Activated CD4-positive, alpha-beta memory T cell treated with anti-CD3 and anti-CD28 coated beads, Interleukin-2, amount 10 ng/mL, durations not matched to agents 7 days and 5 days (primary cell): ENCODE measurements around the gene IL1RN. TPM values are rescaled to one million over a fixed set of nuclear protein-coding genes. Genes with fewer than 3 reads are reported as not detected.

Experiments
- CTCF ChIA-PET: fragments of 350-600 bp; sonication (Branson Sonifier 250); formaldehyde crosslinking; loops from one replicate; lab custom pipeline; 2021; ENCODE audit warnings: antibody characterized with exemption, inconsistent platforms; lab: Charles Lee
- POLR2A ChIA-PET: fragments of 350-600 bp; sonication (Branson Sonifier 250); formaldehyde crosslinking; loops from one replicate; lab custom pipeline; 2021; ENCODE audit warnings: antibody characterized with exemption; lab: Charles Lee
- DNase-seq: peaks from one replicate; pipeline ENCODE4 v3.0.0-alpha.2; 2020
- H3K27ac Mint-ChIP-seq: one replicate; pipeline ENCODE4 v1.8.0; 2021; ENCODE audit warnings: mild to moderate bottlenecking, mixed read lengths
- H3K27me3 Mint-ChIP-seq: one replicate; pipeline ENCODE4 v1.8.0; 2021; ENCODE audit warnings: mixed read lengths
- H3K36me3 Mint-ChIP-seq: one replicate; pipeline ENCODE4 v1.8.0; 2021; ENCODE audit warnings: low read depth, mixed read lengths
- H3K4me1 Mint-ChIP-seq: one replicate; pipeline ENCODE4 v1.8.0; 2021; ENCODE audit warnings: mixed read lengths
- H3K4me3 Mint-ChIP-seq: one replicate; pipeline ENCODE4 v1.8.0; 2021; ENCODE audit warnings: mild to moderate bottlenecking, mixed read lengths
- H3K9me3 Mint-ChIP-seq: one replicate; pipeline ENCODE4 v1.8.0; 2021; ENCODE audit warnings: mixed read lengths
- total RNA-seq, 2 experiments: library from RNA; stranded (reverse); gene quantifications; one replicate each; pipeline ENCODE4 v1.2.3, GENCODE V29; 2021

The IL1RN gene
- total RNA-seq, 2 experiments from 2014 or later: 2.6 to 3.3 TPM

DNA sequence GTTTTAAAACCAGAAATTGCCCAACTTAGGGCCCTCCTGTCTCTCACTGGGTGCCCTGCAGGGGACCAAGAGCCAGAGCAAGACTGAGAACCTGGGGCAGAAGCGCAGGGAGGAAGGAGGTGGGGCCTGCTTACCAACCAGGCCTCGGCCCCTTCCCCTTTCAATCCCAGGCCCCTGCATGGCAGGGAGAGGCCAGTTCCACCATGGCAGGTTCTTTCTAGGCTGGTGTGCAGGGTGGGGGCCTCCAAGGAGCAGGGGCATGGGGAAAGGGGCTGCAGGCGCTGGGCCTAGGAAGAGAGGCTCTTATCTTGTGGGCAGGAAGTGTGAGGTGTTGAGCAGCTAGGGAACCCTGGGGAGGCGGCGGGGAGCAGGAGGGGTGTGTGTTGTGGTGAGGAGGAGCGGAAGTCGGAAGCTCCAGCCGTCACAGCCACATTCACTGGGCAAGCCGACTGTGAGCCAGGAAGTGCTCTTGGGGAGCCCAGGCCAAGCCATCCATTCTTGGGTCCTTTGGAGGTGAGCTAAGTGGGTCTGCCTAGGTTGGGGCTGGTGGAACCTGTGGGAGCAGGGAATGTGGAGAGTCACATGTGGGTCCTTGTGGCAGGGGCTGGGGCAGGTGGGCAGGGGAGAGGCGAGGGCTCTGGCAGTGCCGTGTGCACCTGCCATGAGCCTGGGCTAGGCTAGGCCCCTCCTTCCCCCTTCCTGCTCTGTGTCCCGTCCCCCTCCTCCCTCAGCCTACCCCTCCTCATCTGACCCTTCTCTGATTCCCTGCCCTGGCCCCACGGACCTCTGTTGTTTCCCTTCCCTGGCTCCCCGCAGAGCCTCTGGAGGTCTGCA, 46.4 kb downstream of the IL1RN start, which contains the start of gene PSD4:
Gene PSD4 (plus strand): TSS at position 430 of the 834 bp plus-strand sequence. CDS start 8,486 bp downstream, outside the sequence.
- Mint-ChIP-seq H3K36me3 (peaks cover 68% of the 10 kb centered on the region), H3K4me1 (peaks cover 73% of the 10 kb centered on the region), H3K27me3 (no peaks in the 10 kb centered on the region), H3K4me3 (peak within 1 kb of the TSS; percentile 80), H3K27ac (peak within 1 kb of the TSS; percentile 85), H3K9me3 (peaks cover 5% of the 10 kb centered on the region)
- ChIA-PET POLR2A (interaction anchor here (0.7 to 5.5 kb wide), 18 partner anchors 9 to 90 kb away, joined by 3 to 108 read pairs (median 11); no protein-coding TSS in a partner anchor), CTCF (interaction anchor here (0.9 to 7.9 kb wide), 15 partner anchors 10 to 548 kb away, joined by 3 to 136 read pairs (median 4); no protein-coding TSS in a partner anchor)
- peak; percentile 95 for DNase-seq

- H3K27me3 Mint-ChIP-seq: no peaks in the 10 kb centered on the region
- H3K9me3 Mint-ChIP-seq: peaks cover 5% of the 10 kb centered on the region
- peak overlapping the region; percentile 85 for H3K27ac Mint-ChIP-seq
- no peak for DNase-seq
- H3K4me1 Mint-ChIP-seq: peaks cover 73% of the 10 kb centered on the region
- H3K4me3 Mint-ChIP-seq: peak overlapping the region; percentile 80
- peaks cover 74% of the 10 kb centered on the region for H3K36me3 Mint-ChIP-seq
- POLR2A ChIA-PET: interaction anchor here (0.7 to 5.5 kb wide), 25 partner anchors 9 to 484 kb away, joined by 3 to 108 read pairs (median 7); no protein-coding TSS in a partner anchor
- CTCF ChIA-PET: interaction anchor here (0.9 to 7.9 kb wide), 16 partner anchors 9 to 549 kb away, joined by 3 to 136 read pairs (median 4); no protein-coding TSS in a partner anchor
These were observed 47.0 kb downstream of the IL1RN start for GRCh38 chr2:113174376-113174750.

GRCh38 chr2:113175042-113175628, 47.7 kb downstream of the IL1RN start:
- POLR2A ChIA-PET: interaction anchor here (0.6 to 5.5 kb wide), 28 partner anchors 8 to 484 kb away, joined by 3 to 108 read pairs (median 6); no protein-coding TSS in a partner anchor
- peaks cover 77% of the 10 kb centered on the region for H3K36me3 Mint-ChIP-seq

DNA sequence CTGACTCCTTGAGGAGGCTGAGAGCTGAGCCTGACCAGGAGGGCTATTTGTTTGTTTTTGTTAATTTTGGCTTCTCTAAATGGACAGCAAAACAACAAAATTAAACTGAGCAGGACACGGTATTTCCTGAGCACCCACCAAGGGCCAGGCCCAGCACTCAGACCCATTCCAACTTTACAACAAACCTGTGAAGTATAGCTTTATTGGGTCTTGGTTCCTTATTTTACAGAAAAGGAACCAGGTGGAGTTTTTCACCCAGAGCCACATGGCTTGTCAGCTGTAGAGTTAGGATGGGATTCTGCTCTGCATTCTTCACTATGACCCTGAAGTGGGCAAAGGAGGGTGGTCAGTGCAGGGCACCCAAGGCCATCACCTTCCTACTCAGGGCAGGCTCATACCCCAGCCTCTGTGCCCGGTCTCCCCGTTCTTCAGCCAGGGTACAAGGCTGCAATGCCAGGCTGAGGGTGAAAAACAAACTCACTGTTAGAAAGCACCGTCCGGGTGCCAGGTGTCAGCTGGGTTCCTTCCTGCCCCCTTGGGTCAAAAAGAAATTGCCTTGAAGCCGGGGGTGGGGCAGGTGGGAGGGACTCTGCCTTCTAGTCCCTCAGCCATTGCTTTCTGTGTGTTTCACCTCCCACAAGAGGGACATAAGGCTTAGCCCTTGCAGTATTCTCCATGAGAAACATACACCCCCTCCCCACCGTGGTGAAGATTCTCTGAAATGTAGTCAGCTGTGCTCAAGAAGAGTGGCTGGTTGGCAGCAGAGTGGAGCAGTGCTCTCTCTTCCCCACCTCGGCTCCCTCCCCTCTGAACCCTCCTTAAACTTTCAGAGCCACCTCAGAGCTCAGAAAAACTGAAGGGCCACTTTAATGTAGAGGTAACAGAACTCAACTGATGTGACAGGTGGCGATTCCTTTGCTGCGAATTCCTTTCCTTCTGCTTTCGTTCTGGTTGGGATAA, 48.6 kb downstream of the IL1RN start:
- Mint-ChIP-seq H3K36me3 (peaks cover 84% of the 10 kb centered on the region), H3K9me3 (peaks cover 5% of the 10 kb centered on the region), H3K27ac (peak overlapping the region; percentile 85), H3K4me1 (peaks cover 81% of the 10 kb centered on the region), H3K4me3 (peak overlapping the region; percentile 80), H3K27me3 (no peaks in the 10 kb centered on the region)
- ChIA-PET CTCF (interaction anchor here (0.6 to 7.9 kb wide), 8 partner anchors 12 to 718 kb away, joined by 3 to 136 read pairs (median 7); no protein-coding TSS in a partner anchor), POLR2A (interaction anchor here (0.6 to 5.5 kb wide), 22 partner anchors 8 to 485 kb away, joined by 3 to 108 read pairs (median 6); no protein-coding TSS in a partner anchor)
- peak; percentile 59 for DNase-seq

More at GRCh38 chr2:113175042-113175628, 47.7 kb downstream of the IL1RN start:
- no peaks in the 10 kb centered on the region for H3K27me3 Mint-ChIP-seq
- peak overlapping the region; percentile 85 for H3K27ac Mint-ChIP-seq
- H3K9me3 Mint-ChIP-seq: peaks cover 5% of the 10 kb centered on the region
- CTCF ChIA-PET: interaction anchor here (0.6 to 7.9 kb wide), 13 partner anchors 8 to 719 kb away, joined by 3 to 136 read pairs (median 5); no protein-coding TSS in a partner anchor
- DNase-seq: peak; percentile 91
- H3K4me3 Mint-ChIP-seq: peak overlapping the region; percentile 80
- peaks cover 75% of the 10 kb centered on the region for H3K4me1 Mint-ChIP-seq

- peaks cover 84% of the 10 kb centered on the region for H3K36me3 Mint-ChIP-seq
- ChIA-PET CTCF (interaction anchor here (3.0 to 7.9 kb wide), 3 partner anchors 20 to 97 kb away, joined by 17 to 136 read pairs (median 43); no protein-coding TSS in a partner anchor), POLR2A (interaction anchor here (1.4 to 5.5 kb wide), 6 partner anchors 12 to 471 kb away, joined by 6 to 108 read pairs (median 47); no protein-coding TSS in a partner anchor)
- H3K4me1 Mint-ChIP-seq: peaks cover 81% of the 10 kb centered on the region
- peak overlapping the region; percentile 80 for H3K4me3 Mint-ChIP-seq
- DNase-seq: no peak
- H3K9me3 Mint-ChIP-seq: no peaks in the 10 kb centered on the region
- no peaks in the 10 kb centered on the region for H3K27me3 Mint-ChIP-seq
- H3K27ac Mint-ChIP-seq: peak overlapping the region; percentile 58
These were observed 49.4 kb downstream of the IL1RN start for GRCh38 chr2:113176696-113177355.

- H3K27ac Mint-ChIP-seq: peak overlapping the region; percentile 71
- no peaks in the 10 kb centered on the region for H3K9me3 Mint-ChIP-seq
- no peaks in the 10 kb centered on the region for H3K27me3 Mint-ChIP-seq
- H3K36me3 Mint-ChIP-seq: peaks cover 93% of the 10 kb centered on the region
- DNase-seq: no peak
- H3K4me3 Mint-ChIP-seq: peak overlapping the region; percentile 46
- ChIA-PET CTCF (interaction anchor here (1.1 to 7.9 kb wide), 4 partner anchors 21 to 98 kb away, joined by 5 to 136 read pairs (median 16); no protein-coding TSS in a partner anchor), POLR2A (no interaction called here)
- peaks cover 79% of the 10 kb centered on the region for H3K4me1 Mint-ChIP-seq
These were observed 50.8 kb downstream of the IL1RN start for GRCh38 chr2:113178069-113178746.

GRCh38 chr2:113178891-113179290, 51.5 kb downstream of the IL1RN start:
- no peaks in the 10 kb centered on the region for H3K9me3 Mint-ChIP-seq
- H3K4me3 Mint-ChIP-seq: peak overlapping the region; percentile 46
- H3K36me3 Mint-ChIP-seq: peaks cover 96% of the 10 kb centered on the region
- H3K27me3 Mint-ChIP-seq: no peaks in the 10 kb centered on the region
- peaks cover 79% of the 10 kb centered on the region for H3K4me1 Mint-ChIP-seq
- H3K27ac Mint-ChIP-seq: peak overlapping the region; percentile 71
- ChIA-PET POLR2A (interaction anchor here (0.6 kb wide), 1 partner anchor 28 kb away, joined by 3 read pairs; no protein-coding TSS in a partner anchor), CTCF (interaction anchor here (1.1 to 3.8 kb wide), 3 partner anchors 20 to 99 kb away, joined by 5 to 22 read pairs (median 9); no protein-coding TSS in a partner anchor)
- DNase-seq: peak; percentile 59

DNA sequence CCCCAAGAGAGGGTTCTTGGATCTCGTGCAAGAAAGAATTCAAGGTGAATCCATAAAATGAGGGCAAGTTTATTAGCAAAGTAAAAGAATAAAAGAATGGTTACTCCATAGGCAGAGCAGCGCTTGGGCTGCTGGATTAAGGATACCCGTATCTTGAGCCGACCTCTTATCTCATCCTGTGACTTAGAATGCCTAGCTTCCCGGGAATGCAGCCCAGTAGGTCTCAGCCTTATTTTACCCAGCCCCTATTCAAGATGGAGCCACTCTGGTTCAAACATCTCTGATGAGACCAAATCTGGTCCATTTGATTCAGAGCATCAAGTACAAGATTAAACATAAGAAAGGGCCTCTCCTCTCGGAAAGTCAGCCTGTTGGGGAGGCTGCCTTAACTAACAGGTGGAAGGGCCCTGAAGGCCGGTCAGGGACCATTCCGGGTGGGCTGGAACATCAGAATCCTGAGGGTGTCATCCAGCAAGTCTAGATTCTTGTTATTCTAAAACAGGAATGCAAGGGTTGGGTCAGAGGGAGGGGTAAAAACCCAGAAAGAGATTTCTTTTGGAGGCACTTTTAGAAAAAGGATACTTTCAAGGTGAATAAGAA, 52.1 kb downstream of the IL1RN start:
- Mint-ChIP-seq H3K27me3 (no peaks in the 10 kb centered on the region), H3K27ac (peak overlapping the region; percentile 71), H3K9me3 (no peaks in the 10 kb centered on the region), H3K4me1 (peaks cover 81% of the 10 kb centered on the region), H3K36me3 (peaks cover 91% of the 10 kb centered on the region), H3K4me3 (peak overlapping the region; percentile 46)
- POLR2A ChIA-PET: interaction anchor here (1.2 to 2.6 kb wide), 3 partner anchors 19 to 41 kb away, joined by 5 to 14 read pairs (median 7); no protein-coding TSS in a partner anchor
- CTCF ChIA-PET: interaction anchor here (1.5 to 5.2 kb wide), 5 partner anchors 19 to 100 kb away, joined by 3 to 68 read pairs (median 17); no protein-coding TSS in a partner anchor
- no peak for DNase-seq

- DNase-seq: no peak
- Mint-ChIP-seq H3K36me3 (peaks cover 89% of the 10 kb centered on the region), H3K4me3 (peak overlapping the region; percentile 53), H3K4me1 (peaks cover 86% of the 10 kb centered on the region), H3K27me3 (no peaks in the 10 kb centered on the region), H3K27ac (peak overlapping the region; percentile 71), H3K9me3 (no peaks in the 10 kb centered on the region)
- CTCF ChIA-PET: interaction anchor here (1.1 to 5.2 kb wide), 6 partner anchors 19 to 210 kb away, joined by 3 to 68 read pairs (median 12); no protein-coding TSS in a partner anchor
- POLR2A ChIA-PET: interaction anchor here (0.9 to 2.6 kb wide), 8 partner anchors 13 to 44 kb away, joined by 3 to 14 read pairs (median 6); no protein-coding TSS in a partner anchor
These were observed 52.9 kb downstream of the IL1RN start for GRCh38 chr2:113180131-113180946.
